Heart left ventricle (tissue), 16 donors: ENCODE data around the gene CACNA2D3. TPM values are rescaled to one million over a fixed set of nuclear protein-coding genes. Genes with fewer than 3 reads are reported as not detected.
A peak's percentile ranks its signal among the peaks of the same experiment; 100 is the strongest.

ENCODE experiments used
- ATAC-seq, 4 donors: fragments of 200-7000 bp; cut with Tn5 transposase; one replicate each; pipeline ENCODE4 v1.9.1; 2020 to 2022; ENCODE audit warnings: moderate library complexity in 4 of 4, mild to moderate bottlenecking in 3 of 4, moderate number of reproducible peaks in 1 of 4
- DNase-seq, 5 donors: peaks; one replicate each; pipeline ENCODE4 v3.0.0-alpha.2; 2020
- H3K27ac ChIP-seq, 12 donors: fragments of 200-600 bp; sonication (generic) in 4 of 12; one replicate each; pipeline versions ENCODE4 v1.5.0 to v1.8.0; 2016 to 2022; ENCODE audit warnings: mild to moderate bottlenecking in 2 of 12
- H3K27me3 ChIP-seq, 9 donors: fragments of 200-600 bp; sonication (generic) in 2 of 9; one replicate each; pipeline versions ENCODE4 v1.5.1 to v1.8.0; 2016 to 2022; ENCODE audit warnings: mild to moderate bottlenecking in 3 of 9
- H3K36me3 ChIP-seq, 9 donors: fragments of 200-600 bp; sonication (generic) in 2 of 9; one replicate each; pipeline versions ENCODE4 v1.5.0 to v1.8.0; 2018 to 2022; ENCODE audit warnings: mild to moderate bottlenecking in 2 of 9
- H3K4me1 ChIP-seq, 12 donors: fragments of 200-600 bp; sonication (generic) in 4 of 12; one replicate each; pipeline versions ENCODE4 v1.5.0 to v1.8.0; 2016 to 2022; ENCODE audit warnings: mild to moderate bottlenecking in 3 of 12
- H3K4me3 ChIP-seq, 12 donors: fragments of 200-600 bp; sonication (generic) in 4 of 12; one replicate each; pipeline versions ENCODE4 v1.5.0 to v1.8.0; 2017 to 2022; ENCODE audit warnings: mild to moderate bottlenecking in 9 of 12, moderate library complexity in 4 of 12
- H3K9me3 ChIP-seq, 12 donors: fragments of 200-600 bp; sonication (generic) in 4 of 12; one replicate each; pipeline versions ENCODE4 v1.5.0 to v1.8.0; 2016 to 2022; ENCODE audit warnings: mild to moderate bottlenecking in 1 of 12
- POLR2A ChIP-seq, 2 donors: fragments of 450-650 bp; IDR thresholded peaks; one replicate each; pipeline ENCODE4 v1.6.1; 2017; ENCODE audit warnings: antibody characterized with exemption in 2 of 2, mild to moderate bottlenecking in 2 of 2, moderate library complexity in 2 of 2
- WGBS, 4 donors: extraction: QIAGEN DNeasy Blood & Tissue Kit in 2 of 4; methylation state at CpG; one replicate each; pipeline versions ENCODE4 v1.1.5 to v1.1.7; 2013 to 2018; 5-methylcytosine and 5-hydroxymethylcytosine counted together
- intact Hi-C, 10 donors: fragments of 100-400 bp; cut with DNase I; formaldehyde crosslinking; loops; one replicate each; pipeline versions ENCODE4 v1.11.1 to v1.14.2; 2022
- polyA plus RNA-seq, 2 donors: library from polyadenylated mRNA; stranded (reverse); fragments of 200-250 nt; gene quantifications; one replicate each; pipeline ENCODE4 v1.2.3, GENCODE V29; 2013
- total RNA-seq, 9 donors: library from RNA; depleted of rRNA in 2 of 9; stranded (reverse); fragments of >200 nt in 2 of 9; fragmentation: NEBNext Ultra II Directional in 3 of 9; extraction: Animal tissue kit (Norgen Biotek cat#: 25700) in 3 of 9; gene quantifications; one replicate each; pipeline versions ENCODE4 v1.1.0 to v1.2.4, GENCODE V29; 2016 to 2023
- TF ChIP-seq, protein P1 (sequence below), 12 donors: fragments of 200-600 bp; sonication (generic) in 4 of 12; IDR thresholded peaks; one replicate each; pipeline versions ENCODE4 v1.5.0 to v1.8.0; 2018 to 2022; ENCODE audit warnings: antibody characterized with exemption in 12 of 12, mild to moderate bottlenecking in 5 of 12
- donor health status: ischemic (EF 13 %, LVEDD 7.1; RV severe dilation, severe dysfunction).
- donor health status: healthy with polysubstance abuse.
- donor health status: DM: no; HTN: yes; CAD: no.
- donor health status: DM: no; HTN: no; CAD: no.
- donor health status: ischemic (EF 25% LVEDD 6.9; RV normal size, moderate dysfunction).
- donor health status: ischemic (EF 25% LVEDD 5.7; RV mildly dilated, moderate dysfunction).
- donor health status: healthy.
- donor health status: DM: yes; HTN: yes; CAD: no.
- donor health status: ischemic (EF 35%, LVEDD 5.7; RV mildly dilated, moderate dysfunction).
- donor health status: nonischemic (EF 11% LVEDD 7.7; RV severe dilation, severe dysfunction).
- donor health status: DM: yes; HTN: yes; CAD: no.
- donor health status: PGD.
- donor health status: ischemic (EF 29% LVEDD 5.4; RV normal size, mild dysfunction).
- donor health status: nonischemic (EF 23%, LVEDD 6.1; RV moderate dilation, normal function).

The CACNA2D3 gene
- total and polyA plus RNA-seq, 11 donors = 0.17 to 25.1 (median 12.8) TPM

DNA sequence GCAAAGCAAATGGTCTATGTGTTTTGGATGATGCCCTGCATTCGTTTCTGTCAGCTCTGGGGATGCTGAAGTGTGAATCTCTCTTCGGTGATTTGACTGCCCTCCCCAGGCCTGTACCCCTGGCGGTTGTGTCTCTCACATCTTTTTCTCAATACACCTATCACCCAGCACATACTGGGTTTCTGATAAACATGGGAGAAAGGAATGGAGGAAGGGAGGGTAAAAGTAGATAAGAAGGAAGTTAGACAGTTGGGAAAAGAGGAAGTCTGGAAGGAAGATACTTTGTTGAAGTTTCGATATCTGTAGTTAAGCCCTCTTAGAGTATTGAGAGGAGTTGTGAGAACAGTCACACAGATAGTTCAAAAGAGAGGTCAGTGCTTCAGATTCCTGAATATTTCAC lies 841.3 kb downstream of the CACNA2D3 start:
- Histone ChIP-seq H3K9me3 (no peaks in the 10 kb centered on the region), H3K4me1 (peaks cover 0 to 29% (median 0%) of the 10 kb centered on the region in 12 donors), H3K27ac (peak overlapping the region in 1 of 12 donors; percentile 43), H3K27me3 (no peaks in the 10 kb centered on the region), H3K36me3 (no peaks in the 10 kb centered on the region), H3K4me3 (no peak overlapping the region)
- 52 to 60% (median 57%) methylated on average over 4 of the region's 4 CpGs for WGBS, 4 donors
- ATAC-seq (no peak), DNase-seq (no peak)
- intact Hi-C loops = no loop called here
- TF ChIP-seq, protein P1, sequence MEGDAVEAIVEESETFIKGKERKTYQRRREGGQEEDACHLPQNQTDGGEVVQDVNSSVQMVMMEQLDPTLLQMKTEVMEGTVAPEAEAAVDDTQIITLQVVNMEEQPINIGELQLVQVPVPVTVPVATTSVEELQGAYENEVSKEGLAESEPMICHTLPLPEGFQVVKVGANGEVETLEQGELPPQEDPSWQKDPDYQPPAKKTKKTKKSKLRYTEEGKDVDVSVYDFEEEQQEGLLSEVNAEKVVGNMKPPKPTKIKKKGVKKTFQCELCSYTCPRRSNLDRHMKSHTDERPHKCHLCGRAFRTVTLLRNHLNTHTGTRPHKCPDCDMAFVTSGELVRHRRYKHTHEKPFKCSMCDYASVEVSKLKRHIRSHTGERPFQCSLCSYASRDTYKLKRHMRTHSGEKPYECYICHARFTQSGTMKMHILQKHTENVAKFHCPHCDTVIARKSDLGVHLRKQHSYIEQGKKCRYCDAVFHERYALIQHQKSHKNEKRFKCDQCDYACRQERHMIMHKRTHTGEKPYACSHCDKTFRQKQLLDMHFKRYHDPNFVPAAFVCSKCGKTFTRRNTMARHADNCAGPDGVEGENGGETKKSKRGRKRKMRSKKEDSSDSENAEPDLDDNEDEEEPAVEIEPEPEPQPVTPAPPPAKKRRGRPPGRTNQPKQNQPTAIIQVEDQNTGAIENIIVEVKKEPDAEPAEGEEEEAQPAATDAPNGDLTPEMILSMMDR (IDR thresholded peaks at IDR 0.05) = no peak
- no peak for TF ChIP-seq POLR2A (IDR thresholded peaks at IDR 0.05)

DNA sequence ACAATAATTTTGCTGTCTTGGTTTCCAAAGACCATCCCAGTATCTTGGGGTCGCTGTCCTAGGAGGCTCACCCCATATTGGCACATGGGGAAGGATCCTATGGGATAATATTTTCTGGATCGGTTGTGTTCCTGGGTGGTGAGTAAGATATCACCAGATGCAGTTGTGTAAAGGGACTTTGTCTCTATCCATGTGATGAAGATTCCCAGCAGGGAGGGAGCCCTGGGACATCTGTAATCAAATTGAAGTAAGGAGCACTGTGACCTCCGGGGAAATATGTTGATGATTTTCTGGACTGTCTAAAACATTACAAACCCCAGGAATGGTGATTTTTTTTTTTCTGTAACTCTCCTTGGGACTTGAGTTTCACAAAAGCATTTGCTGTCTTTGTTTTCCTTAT lies 841.7 kb downstream of the CACNA2D3 start:
- Histone ChIP-seq H3K9me3 (no peaks in the 10 kb centered on the region), H3K36me3 (no peaks in the 10 kb centered on the region), H3K4me1 (peaks cover 0 to 31% (median 0%) of the 10 kb centered on the region in 12 donors), H3K27ac (peak overlapping the region in 1 of 12 donors; percentile 43), H3K4me3 (no peak overlapping the region), H3K27me3 (no peaks in the 10 kb centered on the region)
- DNase-seq (no peak), ATAC-seq (no peak)
- TF ChIP-seq, protein P1 (IDR thresholded peaks at IDR 0.05) = no peak
- no peak for TF ChIP-seq POLR2A (IDR thresholded peaks at IDR 0.05)
- 64 to 75% (median 71%) methylated on average over 3 of the region's 3 CpGs for WGBS, 4 donors
- intact Hi-C loops = no loop called here

DNA sequence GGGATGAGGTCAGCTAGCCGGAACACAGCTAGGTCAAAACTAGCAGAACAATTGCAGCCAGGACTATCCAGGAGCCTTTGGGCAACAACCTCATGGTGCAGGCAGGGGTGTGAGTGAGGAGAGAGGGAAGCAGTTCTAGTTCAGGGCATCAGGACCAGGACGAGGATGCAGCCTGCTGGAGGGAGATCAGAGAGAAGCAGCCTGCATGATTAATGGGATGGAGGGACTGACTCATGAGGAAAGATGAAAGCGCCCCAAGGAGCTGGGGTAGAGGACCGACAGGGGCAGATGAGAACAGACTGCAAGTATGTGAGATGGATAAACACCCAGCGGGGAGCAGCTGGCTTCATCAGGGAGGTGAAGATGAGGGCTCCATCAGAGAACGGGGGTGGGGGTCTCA lies 843.4 kb downstream of the CACNA2D3 start:
- Histone ChIP-seq H3K27me3 (no peaks in the 10 kb centered on the region), H3K4me1 (peaks cover 0 to 34% (median 0%) of the 10 kb centered on the region in 12 donors), H3K36me3 (no peaks in the 10 kb centered on the region), H3K27ac (no peak overlapping the region), H3K4me3 (no peak overlapping the region), H3K9me3 (no peaks in the 10 kb centered on the region)
- ATAC-seq = no peak
- intact Hi-C loops = no loop called here
- TF ChIP-seq, protein P1 (IDR thresholded peaks at IDR 0.05) = no peak
- no peak for TF ChIP-seq POLR2A (IDR thresholded peaks at IDR 0.05)
- 83 to 89% (median 85%) methylated on average over 6 of the region's 6 CpGs for WGBS, 4 donors
- DNase-seq = no peak

DNA sequence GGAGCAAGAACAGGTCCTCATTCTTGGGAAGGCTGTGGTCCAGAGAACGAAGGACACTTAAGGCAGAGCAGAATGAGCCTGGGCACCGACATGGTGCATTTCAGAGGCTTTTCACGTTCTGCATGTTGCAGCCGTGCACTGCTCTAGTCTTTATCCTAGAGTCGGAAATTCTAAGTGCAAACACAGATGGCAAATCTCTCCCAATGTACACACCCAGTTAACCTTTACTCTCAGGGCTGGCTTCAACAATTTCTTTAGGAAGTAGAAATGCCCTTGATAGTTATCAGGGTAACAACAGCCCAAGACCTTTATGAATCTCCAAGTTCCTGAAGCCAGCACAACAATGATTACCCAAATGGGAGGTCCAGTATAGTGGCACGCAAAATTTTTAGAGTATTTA lies 844.6 kb downstream of the CACNA2D3 start:
- no peaks in the 10 kb centered on the region for H3K9me3 ChIP-seq
- H3K27ac ChIP-seq = no peak overlapping the region
- no peak overlapping the region for H3K4me3 ChIP-seq
- DNase-seq (no peak), ATAC-seq (no peak)
- intact Hi-C loops = no loop called here
- H3K4me1 ChIP-seq = peaks cover 0 to 42% (median 0%) of the 10 kb centered on the region in 12 donors
- no peaks in the 10 kb centered on the region for H3K27me3 ChIP-seq
- TF ChIP-seq, protein P1 (IDR thresholded peaks at IDR 0.05) = no peak
- TF ChIP-seq POLR2A (IDR thresholded peaks at IDR 0.05) = no peak
- H3K36me3 ChIP-seq = no peaks in the 10 kb centered on the region
- WGBS, 4 donors = 63 to 74% (median 65%) methylated on average over 6 of the region's 6 CpGs
